ENCODE results near the gene FOXD1.
"Not testable (repeated sequence)": the region's sequence is repeated elsewhere in the genome, so short reads cannot be mapped to it uniquely, and the experiment has no call there.

The FOXD1 gene

GRCh38 chr5:73415171-73415570 is 33.4 kb downstream of the FOXD1 start:
- DNase-seq = no peak

GRCh38 chr5:73412597-73412988 is 36.0 kb downstream of the FOXD1 start:
- DNase-seq = no peak

- no peak for DNase-seq
Observed at GRCh38 chr5:73411936-73412596, 36.5 kb downstream of the FOXD1 start.

- not testable (repeated sequence) for DNase-seq
Observed at GRCh38 chr5:73409927-73410326, 38.6 kb downstream of the FOXD1 start.

GRCh38 chr5:73405691-73406090 is 42.9 kb downstream of the FOXD1 start:
- no peak for DNase-seq

GRCh38 chr5:73399775-73400174 is 48.8 kb downstream of the FOXD1 start:
- no peak for DNase-seq
